HUDEP-2 (cell line): ENCODE data around the gene MLXIP.
A peak's percentile ranks its signal among the peaks of the same experiment; 100 is the strongest.

Experiments used
- DNase-seq, 76 experiments: peaks; one replicate each; lab custom pipeline; 2025; ENCODE audit not compliant: unreplicated experiment in 76 of 76; lab: John Stamatoyannopoulos, UW

The MLXIP gene

DNA sequence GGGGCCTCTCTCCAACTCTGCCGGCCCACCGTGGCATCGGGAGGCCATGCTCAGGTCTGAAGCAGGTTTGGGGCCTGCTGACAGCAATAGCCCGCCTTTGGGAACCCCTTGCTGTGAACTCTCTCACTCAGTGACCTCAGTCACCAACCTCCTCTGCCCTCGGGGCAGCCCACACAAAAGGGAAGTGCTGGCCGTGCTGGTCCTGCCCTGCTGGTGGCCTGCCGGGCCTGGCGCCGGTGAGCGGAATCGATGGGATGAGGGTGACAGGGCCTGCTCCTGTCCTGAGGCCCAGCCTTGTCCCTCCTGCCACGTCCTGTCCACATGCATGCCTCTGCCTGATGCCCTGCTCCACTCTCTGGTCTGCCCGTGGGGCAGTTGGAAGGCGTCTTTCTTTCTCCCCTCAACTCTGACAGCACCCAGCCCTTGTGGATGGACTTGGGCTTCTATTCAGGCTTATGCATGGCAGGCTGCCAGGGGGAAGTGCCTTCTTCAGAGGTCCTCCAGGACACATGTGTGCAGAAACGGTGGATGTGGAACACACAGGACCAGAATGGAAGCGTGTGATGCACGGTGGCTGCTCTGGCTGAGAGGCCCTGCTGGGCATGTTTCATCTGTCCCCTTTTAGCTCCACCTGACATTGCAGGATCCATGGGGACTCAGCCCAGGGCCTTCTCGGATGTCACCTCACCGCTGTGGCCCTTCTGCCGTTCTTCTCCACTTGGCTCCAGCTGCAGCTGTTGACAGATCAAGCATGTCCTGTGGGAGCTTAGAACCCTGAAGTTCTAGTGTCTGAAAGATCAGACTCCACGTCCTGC lies 63.6 kb downstream of the MLXIP start:
- DNase-seq: peak in 1 of 76 experiments; percentile 9

DNA sequence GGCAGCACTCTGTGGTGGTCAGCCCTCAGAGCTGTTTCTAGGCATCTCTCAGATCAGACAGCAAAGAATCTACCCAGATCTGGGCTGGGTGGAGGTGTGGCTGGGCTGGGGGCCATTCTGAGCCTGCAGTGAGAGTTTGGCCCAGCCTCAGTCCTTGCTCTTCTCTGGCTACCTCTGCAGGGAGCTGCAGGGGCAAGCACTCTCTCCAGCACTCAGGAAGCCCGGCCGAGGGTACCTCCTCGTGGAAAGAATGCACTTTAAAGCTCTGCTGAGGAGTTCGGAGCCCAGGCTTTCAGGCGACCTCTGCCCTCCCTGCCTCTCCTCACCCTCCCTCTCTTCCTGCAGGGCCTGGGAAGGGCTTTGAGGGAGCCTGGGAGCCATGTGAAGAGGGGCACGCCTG lies 64.3 kb downstream of the MLXIP start:
- DNase-seq: no peak

DNA sequence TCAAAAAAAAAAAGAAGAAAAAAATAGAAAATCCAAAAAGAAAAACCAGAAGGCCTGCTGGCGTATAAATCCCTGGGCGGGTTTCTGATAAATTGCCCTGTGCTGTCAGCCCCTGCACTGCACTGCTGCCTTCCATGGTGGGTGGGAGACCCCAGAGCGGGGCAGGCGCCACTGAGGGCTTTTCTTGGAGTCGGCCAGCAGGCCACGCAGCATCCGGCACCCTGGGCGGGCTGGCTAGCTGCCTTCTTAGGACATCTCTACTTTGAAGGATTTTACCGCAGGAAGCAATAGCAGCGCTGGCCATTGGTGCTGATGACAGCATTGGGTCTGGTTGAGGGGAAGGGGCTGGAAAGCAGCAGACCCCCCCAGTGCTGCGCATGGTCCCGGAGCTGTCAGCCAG lies 66.3 kb downstream of the MLXIP start:
- no peak for DNase-seq

DNA sequence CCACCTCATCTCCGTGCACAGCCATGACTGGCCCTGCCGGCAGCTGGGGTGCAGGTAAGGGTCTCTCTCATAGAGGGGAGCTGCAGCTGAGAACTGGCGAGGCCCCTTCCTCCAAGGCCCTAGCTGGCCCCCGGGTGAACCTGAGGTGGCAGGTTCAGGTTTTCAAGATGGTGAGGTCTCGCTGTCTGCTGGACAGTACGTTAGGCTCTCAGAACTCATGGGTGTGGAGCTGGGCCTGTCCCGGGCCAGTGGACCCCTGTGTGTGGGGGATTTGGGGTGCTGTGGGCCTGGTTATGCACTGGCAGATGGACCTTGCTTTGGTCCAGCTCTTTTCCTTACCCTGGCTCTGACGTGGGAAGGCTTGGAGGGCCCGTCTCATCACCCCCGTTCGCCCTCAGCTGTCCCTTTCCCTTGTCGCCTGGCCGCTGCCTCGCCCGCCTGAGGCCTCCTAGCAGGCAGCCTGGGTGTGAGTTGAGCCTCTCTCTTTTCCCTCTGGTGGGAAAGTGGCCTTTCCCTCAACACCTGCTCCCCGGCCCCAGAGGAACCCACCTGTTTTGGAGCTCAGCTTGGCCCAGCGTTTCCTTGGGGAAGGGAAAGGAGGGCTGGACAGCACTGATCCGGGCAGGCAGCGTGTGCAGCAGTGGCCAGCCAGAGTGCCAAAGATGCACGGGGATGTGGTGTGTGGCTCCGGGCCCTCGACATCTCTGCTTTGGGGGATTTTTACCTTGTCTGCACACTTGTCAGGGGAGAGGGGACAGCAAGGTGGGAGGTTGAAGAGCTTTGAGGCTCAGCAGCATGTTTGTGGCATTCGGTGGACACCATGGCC lies 67.2 kb downstream of the MLXIP start:
- DNase-seq: no peak

DNA sequence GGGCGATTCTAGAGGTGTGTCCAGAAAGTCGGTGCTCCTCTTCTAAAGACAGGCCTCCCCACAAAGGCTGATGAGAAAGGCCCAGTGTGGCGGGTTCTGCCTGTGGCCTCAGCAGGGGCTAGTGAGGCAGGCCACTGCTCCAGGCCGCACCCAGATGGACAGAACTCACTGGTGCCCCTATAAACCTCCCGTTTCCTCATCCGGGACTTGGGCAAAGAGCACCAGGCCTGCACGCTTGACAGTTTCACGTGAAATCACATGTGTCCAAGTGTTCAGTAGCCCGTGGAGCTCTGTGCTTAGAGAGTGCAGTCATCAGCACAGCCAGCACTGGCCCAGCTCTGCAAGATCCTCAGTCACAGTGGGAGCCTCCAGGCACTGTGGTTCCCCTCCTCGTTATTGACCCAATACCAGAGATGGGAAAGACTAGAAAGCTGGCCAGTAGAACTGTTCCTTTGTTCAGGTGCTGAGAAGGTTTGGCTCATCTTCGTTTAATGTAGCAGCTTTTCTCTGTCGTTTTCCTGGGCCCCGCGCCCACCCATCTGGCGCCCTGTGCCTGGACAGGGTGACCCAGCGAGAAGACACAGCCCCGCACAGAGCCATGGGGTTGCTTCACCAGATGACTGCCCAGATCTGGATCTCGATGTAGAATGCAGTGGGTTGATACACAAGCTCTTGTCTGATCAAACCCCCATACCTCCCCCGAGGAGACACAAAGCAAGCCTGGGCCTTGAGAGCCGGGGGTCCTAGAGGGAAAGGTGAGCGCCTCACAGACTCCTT lies 69.1 kb downstream of the MLXIP start:
- DNase-seq: no peak

DNA sequence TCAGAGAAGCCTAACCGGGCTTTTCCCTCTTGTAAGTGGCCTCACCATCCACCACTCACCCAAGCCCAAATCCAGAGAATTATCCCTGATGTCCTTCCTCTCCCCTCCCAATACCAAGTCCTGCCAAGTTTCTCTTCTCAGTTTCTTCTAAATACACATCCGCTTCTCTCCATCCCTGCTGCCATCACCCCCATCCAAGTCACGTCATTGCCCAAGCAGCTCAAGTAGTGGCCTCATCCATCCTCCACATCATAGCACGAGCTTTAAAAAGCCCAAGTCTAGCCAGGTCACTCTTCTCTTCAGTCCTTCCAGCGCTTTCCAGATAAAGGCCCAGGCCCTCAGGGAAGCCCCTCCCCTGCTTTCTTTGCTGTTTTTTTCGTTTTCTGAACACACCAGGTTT lies 70.1 kb downstream of the MLXIP start:
- no peak for DNase-seq

DNA sequence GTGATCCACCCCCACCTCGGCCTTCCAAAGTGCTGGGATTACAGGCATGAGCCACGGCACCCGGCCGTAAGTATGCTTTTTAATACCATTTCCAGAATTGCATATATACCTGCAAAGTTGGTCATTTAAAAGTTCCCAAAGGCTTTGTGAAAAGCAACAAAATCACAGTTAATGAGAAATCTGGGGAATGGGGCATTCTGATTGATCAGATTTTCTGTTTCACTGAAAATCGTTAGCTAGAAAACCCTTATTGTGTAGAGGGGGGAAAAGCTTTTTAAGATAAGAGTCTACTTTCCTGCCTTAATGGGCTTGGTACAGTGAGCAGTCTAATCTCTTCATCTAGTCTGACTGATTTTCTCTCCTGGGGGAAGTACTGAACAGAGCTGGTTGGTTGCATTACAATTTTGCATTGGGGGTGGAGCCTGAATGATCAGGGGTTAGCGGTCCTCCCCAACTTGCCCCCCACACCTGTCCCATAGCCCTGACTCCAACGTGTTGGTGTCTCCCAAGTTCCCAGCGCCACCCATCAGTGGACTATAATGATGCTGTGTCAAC lies 71.6 kb downstream of the MLXIP start:
- no peak for DNase-seq

DNA sequence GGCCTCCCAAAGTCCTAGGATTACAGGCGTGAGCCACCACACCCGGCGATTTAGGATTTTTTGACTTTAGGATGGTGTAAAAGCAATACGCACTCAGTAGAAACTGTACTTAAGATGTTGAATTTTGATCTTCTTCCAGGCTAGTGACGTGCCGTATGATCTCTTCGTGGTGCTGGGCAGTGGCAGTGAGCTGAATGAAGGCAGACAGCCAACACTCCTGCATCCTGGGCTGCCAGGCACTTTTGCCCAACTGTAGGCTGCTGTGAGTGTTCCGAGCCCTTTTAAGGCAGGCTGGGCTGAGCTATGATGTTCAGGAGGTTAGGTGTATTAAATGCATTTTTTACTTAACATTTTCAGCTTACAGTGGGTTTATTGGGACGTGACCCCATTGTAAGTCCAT lies 74.2 kb downstream of the MLXIP start:
- DNase-seq: no peak

DNA sequence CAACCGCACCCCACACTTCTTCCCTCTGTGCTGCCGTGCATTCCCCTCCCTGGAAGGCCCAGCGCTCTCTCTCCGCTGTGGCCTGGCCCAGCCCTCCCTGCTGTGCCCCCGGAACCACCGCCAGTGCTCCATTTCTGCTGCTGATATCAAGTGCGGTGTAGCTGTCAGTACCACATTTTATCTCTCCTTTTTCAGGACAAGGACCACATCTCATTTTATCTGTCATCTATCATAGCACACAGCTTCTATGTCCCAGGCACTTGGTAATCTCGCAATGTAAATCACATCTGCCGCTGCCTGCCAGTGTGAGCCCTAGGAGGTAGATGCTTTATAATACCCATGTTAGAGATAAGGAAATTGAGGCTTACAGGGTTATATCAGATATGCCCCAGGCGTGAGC lies 77.1 kb downstream of the MLXIP start:
- DNase-seq: peak in 55 of 76 experiments; percentile 5 to 85 (median 36)

DNA sequence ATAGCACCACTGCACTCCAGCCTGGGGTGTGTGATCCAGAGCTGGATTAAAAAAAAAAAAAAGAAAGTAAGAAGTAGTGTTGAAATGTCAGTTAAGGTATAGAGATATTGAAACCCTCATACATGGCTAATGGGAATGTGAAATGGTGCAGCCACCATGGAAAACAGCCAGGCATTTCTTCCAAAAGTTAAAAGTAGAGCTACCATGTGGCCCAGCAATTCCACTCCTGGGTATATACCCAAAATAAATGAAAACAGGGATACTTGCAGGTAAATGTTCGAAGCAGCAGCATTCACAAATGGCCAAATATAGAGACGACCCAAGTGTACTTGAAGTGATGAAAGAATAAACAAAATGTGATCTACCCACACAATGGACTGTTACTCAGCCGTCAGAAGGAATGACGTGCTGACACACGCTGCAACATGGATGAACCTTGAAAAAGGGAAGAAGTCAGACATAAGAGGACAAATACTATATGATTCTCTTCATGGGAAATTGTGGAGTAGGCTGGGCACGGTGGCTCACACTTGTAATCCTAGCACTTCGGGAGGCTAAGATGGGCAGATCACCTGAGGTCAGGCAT lies 80.2 kb downstream of the MLXIP start:
- no peak for DNase-seq

DNA sequence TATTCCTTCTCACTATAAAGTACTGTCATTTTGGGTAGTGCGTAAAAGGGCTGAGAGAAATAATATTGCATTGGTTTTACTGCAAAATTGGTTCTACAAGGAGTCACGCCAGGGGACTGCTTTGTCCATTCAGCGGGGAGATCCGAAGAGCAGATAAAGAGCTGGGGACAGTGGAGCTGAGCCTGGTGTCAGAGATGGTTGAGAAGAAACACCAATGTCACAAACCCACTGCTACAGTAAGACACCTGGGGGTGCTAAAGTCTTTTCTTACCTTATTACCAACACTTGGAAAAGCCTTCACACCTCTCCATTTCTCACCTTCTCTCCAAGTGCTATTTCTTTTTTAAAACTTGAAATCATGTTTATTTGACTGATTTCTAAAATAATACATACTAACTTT lies 81.3 kb downstream of the MLXIP start:
- DNase-seq: no peak

DNA sequence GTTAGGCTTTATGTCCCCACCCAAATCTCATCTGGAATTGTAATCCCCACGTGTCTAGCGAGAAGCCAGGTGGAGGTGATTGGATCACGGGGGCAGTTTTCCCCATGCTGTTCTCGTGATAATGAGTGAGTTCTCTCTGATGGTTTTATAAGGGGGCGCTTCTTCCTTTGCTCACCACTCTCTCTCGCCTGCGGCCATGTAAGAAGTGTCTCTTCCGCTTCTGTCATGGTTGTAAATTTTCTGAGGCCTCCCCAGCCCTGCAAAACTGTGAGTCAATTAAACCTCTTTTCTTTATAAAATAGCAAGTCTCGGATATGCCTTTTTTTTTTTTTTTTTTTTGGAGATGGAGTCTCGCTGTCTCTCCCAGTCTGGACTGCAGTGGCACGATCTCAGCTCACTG lies 82.2 kb downstream of the MLXIP start:
- DNase-seq: no peak

DNA sequence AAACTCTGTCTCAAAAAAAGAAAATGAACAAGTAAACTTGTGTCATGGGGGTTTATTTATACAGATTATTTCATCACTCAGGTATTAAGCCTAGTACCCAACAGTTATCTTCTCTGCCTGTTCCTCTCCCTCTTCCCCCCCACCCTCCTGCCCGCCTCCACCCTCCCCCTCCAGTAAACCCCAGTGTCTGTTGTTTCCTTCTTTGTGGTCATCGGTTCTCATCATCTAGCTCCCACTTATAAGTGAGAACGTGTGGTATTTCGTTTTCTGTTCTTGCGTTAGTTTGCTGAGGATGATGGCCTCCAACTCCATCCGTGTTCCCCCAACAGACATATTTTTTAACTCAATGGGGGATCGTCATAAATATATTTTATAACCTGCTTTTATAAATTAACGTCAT lies 83.1 kb downstream of the MLXIP start:
- DNase-seq: no peak

DNA sequence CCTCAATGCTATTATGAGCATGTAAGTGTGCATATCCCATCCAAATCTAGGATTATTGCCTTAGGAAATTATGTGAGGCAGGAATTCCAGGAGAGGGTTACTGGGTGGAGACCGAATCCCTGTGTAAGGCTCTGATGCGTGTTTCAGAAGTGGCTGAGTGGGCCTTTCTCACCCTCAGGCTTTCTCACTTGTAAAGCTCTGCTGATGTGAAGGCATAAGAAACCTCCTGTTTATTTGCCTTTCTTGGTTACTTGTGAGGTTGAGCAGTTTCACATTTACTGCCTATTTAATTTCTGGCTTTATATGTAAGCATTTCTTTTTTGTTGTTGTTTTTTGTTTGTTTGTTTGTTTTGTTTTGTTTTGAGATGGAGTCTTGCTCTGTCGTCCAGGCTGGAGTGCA lies 84.4 kb downstream of the MLXIP start:
- no peak for DNase-seq

DNA sequence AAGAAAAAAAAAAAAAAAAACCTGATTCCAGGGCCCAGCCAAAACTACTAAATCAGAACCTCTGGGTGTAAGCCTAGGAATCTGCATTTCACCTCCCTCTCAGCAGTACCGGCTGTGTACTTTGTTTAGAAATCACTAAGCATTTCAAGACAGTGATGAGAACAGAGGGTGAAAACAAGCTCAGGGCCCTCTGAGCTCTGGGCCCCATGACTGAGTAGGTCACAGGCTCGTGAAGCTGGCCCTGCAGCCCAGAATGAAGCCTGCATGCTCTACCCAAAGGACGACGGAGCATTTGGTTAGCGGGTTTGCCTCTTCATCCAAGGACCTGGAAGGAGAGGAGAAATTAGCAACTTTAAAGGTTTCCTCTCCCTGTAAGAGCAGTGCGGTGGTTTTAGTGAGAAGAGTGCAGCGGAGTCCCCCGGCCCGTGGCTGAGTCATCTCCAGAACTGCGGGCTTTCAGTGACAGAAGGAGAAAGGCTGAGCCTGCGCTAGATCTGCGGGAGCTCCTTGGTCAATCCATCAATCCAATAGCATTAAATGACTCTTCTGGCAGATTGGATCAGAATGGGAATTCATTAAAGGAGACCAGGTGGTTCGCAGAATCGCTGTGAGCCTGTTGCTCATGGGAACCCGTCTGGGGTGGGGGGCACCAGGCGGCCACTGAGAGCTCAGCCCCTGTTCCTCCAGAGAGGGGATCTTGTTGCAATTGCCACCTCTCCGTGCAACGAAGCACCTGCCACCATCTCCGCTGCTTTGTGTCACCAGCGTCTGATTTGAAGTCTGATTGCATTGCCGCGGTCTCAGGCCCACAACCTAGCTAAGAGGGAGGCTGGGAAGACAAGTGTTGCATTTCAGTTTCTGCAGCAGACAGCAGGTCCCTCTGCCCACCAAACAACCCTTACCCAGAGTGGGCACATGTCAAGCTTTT lies 88.1 kb downstream of the MLXIP start:
- DNase-seq: no peak

DNA sequence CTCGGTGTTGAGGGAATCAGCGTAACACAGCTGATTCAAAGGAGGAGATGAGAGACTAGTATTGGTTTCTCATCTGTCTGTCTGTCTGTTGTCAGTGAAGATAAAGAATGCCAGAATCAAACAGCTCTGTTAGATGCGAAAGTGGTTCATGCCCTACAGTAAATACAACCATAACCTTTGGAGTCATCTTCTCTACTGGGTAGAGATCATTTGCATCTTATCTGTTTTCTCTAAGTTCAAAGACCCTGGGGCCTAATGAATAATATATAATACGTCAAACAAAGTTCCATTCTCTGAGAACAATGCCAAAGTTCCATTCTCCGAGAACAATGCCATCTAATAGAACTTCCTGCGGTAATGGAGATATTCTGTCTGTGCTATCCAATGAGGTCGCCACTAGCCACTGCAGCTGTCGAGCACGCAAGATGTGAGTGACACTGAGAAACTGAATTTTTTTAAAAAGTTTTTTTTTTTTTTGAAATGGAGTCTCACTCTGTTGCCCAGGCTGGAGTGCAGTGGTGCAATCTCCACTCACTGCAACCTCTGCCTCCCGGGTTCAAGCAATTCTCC lies 88.9 kb downstream of the MLXIP start:
- no peak for DNase-seq

DNA sequence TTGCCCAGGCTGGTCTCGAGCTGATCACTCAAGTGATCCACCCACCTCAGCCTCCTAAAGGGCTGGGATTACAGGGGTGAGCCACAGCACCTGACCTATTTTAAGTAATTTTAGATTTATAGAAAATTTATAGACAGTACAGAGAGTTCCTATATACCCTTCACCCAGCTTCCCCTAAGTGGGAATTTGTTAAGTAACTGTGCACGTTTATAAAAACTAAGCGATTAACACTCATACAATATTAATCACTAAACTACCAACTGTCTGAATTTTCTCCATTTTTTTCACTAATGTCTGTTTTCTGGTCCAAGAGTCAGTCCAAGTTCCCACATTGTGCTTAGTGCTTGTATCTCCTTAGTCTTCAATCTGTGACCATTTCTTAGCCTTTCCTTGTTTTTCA lies 89.9 kb downstream of the MLXIP start:
- DNase-seq: no peak

DNA sequence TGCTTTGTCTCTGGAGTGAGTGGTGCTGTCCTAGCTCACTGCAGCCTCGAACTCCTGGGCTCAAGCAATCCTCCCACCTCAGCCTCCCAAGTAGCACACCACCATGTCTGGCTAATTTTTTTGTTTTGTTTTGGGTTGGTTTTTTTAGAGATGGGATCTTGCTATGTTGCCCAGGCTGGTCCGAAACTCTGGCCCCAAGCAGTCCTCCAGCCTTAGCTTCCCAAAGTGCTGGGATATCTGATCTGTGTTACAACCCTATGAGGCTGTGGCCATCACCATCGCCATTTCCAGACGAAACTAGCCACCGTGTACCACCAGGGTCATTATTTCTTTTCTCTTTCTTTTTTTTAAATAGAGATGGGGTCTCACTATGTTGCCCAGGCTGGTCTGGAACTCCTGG lies 92.8 kb downstream of the MLXIP start:
- no peak for DNase-seq

DNA sequence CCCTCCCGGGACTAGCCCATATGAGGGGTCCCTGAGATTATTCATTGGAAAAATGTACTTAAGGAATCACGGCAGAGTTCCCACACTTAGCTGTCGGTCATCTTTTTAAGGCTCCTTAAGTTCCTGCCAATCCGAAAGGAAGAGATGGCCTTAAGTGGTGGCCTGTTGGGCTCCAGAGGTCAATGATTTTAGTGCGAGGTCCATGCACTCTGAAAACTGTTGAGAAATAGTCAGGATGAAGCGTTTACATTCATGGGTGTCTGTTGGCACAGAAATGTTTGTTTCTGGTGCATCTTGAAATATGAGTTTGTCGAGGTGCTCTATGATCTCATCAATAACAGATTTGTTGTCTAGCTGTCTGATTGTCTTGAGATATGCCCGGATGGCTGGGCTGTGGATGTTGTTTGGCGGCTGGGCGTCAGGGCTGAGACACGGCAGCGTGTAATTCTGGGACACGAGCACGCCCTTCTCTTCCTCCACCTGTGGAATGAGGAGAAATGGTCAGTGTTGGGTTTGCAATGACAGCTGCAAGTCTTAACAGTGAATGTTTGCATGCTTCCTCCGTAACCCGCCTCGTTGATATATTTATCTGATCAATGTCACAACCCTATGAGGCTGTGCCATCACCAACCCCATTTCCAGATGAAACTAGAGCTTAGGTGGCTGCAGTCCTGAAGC lies 93.8 kb downstream of the MLXIP start:
- DNase-seq: no peak
